Measurements from ENCODE around the gene SMARCAL1.
A peak's percentile ranks its signal among the peaks of the same experiment; 100 is the strongest.

The SMARCAL1 gene

DNA sequence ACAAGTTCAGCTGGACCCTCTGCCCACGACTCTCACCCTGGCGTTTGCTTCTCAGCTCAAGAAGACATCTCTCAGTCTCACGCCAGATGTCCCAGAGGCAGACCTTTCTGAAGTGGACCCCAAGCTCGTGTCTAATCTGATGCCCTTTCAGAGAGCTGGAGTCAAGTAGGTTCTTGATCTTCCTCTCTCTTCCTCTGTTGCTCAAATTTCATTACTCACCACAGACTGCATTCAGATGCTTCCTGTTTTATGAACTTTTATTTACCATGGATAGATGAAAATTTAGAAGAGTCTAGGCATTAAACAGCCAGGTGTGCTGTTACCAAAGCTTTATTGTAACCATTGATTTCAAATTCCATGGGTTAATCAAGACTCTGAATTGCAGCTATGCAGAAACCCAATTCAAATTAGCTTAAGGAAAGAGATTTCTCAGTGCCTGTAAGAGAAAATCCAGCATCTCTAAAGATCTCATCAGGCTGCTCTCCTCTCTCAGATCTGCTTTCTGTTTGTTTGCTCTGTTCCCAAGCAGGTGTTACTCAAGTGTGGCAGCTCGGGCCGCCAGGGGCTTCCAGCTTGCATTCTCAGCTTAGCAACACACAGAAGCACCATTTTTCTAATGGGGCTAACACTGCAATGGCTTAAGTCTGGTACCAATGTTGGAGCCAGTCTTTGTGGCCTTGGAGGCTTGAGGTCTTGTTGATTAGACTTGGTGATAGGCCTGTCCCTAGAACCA is 16.5 kb downstream of the SMARCAL1 start:
- Mint-ChIP-seq H3K27ac (no peak overlapping the region), H3K27me3 (no peaks in the 10 kb centered on the region), H3K9me3 (peaks cover 3% of the 10 kb centered on the region), H3K4me1 (no peaks in the 10 kb centered on the region), H3K36me3 (peaks cover 61% of the 10 kb centered on the region), H3K4me3 (no peak overlapping the region)
- DNase-seq (ENCODE audit: low spot score in 2 of 2) (no peak), ATAC-seq (ENCODE audit: low read depth) (no peak)

DNA sequence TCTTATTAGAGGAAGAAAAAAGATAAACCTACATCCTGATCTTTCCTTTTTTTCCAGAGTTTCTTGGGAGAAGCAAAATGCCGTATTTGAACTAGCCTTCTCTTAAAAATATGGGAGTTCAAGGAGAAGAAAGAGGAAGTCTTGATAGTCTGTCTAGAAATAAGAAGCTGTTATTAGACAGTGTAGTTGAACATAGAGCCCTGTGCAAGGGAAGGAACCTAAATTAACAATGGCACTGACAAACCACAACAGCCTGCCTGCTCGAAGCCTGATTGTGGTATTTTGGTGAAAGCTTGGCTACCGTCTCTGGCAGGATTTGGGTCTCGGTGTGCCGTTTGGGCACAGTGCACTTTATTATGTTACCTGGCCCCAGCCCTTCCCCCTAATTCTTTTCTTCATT is 17.1 kb downstream of the SMARCAL1 start:
- Mint-ChIP-seq H3K9me3 (peaks cover 3% of the 10 kb centered on the region), H3K4me3 (no peak overlapping the region), H3K27me3 (no peaks in the 10 kb centered on the region), H3K36me3 (peaks cover 60% of the 10 kb centered on the region), H3K4me1 (no peaks in the 10 kb centered on the region), H3K27ac (no peak overlapping the region)
- ATAC-seq (ENCODE audit: low read depth): no peak
- no peak for DNase-seq (ENCODE audit: low spot score in 2 of 2)

DNA sequence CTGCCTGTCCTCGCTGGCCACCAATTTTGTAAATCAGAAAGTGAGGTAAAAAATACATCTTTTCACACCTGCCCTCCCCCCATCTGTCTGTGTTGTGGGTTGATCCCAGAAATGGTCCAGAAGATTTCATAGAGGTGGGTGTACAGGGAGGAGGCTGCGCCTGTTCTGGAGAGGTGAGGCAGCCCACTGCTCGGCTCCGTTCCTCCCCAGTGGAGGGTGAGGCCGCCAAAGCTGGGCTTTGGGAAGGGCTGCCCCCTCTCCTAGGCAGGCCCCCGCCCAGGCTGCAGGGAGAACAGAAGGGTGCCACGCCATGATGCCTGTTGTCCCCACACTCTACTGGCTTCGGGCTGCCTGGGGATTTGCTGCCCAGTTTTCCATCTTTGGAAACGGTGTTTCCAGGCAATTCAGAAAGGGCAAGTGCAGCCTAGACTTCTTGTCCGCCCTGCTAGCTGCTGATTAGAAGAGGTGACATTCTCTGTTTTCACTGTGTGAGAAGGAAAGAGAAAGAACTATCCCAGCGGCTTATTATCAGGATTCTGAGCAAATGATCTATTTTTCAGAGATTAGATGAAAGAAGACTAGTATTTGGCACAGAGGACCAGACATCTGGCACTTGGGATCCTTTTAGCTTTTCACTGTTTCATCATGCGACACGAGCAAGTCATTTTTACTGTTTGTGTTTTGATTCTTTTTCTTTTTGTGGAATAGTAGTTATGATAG is 18.7 kb downstream of the SMARCAL1 start:
- Mint-ChIP-seq H3K36me3 (peaks cover 49% of the 10 kb centered on the region), H3K9me3 (no peaks in the 10 kb centered on the region), H3K27me3 (no peaks in the 10 kb centered on the region), H3K27ac (no peak overlapping the region), H3K4me3 (no peak overlapping the region), H3K4me1 (no peaks in the 10 kb centered on the region)
- no peak for ATAC-seq (ENCODE audit: low read depth)
- DNase-seq (ENCODE audit: low spot score in 2 of 2): no peak

DNA sequence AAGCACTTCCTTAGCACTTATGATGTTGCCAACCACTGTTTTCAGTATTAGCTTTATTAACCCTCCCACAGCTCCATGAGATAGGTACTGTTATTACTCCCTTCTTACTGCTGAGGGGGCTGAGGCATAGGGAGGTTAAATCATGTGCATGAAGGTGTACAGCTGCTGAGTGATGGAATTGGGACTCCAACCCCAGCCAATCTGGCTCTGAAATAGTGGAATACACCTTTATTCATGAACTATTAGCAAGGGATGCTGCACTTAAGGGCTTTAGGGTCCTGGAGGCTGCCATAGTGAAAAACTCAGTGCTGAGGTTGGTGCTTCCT is 19.2 kb downstream of the SMARCAL1 start:
- H3K36me3 Mint-ChIP-seq: peaks cover 50% of the 10 kb centered on the region
- no peak overlapping the region for H3K27ac Mint-ChIP-seq
- ATAC-seq (ENCODE audit: low read depth): no peak

DNA sequence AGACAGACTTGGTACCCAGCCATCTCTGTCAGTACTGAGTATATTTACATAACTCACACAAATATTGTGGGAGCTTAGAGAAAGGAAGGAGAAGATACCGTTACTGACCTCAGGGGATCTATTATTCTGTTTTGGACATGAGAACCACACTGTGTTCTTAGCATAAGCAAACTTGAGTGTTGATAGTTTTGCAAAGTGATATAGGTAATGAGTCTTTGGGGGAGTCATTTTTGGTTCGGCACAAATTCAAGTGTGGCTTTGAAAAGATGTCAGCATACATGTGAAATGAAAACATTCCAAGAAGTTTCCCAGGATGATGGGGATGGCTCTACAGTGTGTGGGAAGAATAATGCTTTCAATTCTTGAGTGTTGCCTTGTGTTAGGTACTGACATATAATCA is 24.1 kb downstream of the SMARCAL1 start:
- Mint-ChIP-seq H3K27ac (no peak overlapping the region), H3K27me3 (no peaks in the 10 kb centered on the region), H3K4me1 (no peaks in the 10 kb centered on the region), H3K4me3 (no peak overlapping the region), H3K36me3 (peaks cover 49% of the 10 kb centered on the region), H3K9me3 (no peaks in the 10 kb centered on the region)
- no peak for ATAC-seq (ENCODE audit: low read depth)
- DNase-seq (ENCODE audit: low spot score in 2 of 2): no peak

More for the DNA sequence above, 19.2 kb downstream of the SMARCAL1 start:
- no peaks in the 10 kb centered on the region for H3K27me3 Mint-ChIP-seq
- DNase-seq (ENCODE audit: low spot score in 2 of 2): no peak
- H3K9me3 Mint-ChIP-seq: no peaks in the 10 kb centered on the region
- H3K4me3 Mint-ChIP-seq: no peak overlapping the region
- H3K4me1 Mint-ChIP-seq: no peaks in the 10 kb centered on the region

DNA sequence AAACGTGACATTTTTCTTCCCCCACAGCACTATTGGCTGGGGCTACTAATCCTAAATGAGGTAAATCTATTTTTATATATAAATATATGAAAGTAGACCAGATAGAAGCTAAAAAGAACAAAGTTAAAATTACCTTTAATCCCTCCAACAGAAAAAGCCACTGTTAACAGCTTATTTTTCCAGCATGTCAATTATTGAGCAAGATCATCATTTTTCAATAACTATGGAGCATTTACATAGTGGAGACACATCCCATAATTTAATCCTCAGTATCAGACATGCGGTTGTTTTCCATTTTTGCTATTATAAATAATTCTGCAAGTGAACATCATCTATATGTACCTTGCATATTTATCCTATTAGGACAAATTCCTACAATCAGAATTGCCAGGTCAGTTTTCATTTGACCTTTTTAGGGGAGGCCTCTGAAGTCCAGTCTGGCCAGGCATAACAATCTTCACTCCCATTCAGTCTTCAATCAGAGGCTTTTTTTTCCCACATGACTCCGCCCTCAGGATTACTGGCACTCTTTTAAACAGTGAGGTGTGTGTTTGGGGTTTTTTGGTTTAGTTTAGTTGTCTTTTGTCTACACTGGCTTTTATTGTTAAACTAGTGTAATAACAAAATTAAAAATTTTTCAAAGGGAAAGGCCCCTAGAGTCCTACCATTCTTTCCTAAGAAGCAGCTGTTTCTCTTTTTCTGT is 29.2 kb downstream of the SMARCAL1 start:
- H3K27ac Mint-ChIP-seq: peak overlapping the region; percentile 22
- ATAC-seq (ENCODE audit: low read depth) (no peak), DNase-seq (ENCODE audit: low spot score in 2 of 2) (no peak)
- H3K36me3 Mint-ChIP-seq: peaks cover 42% of the 10 kb centered on the region
- no peaks in the 10 kb centered on the region for H3K9me3 Mint-ChIP-seq
- no peaks in the 10 kb centered on the region for H3K4me1 Mint-ChIP-seq
- H3K4me3 Mint-ChIP-seq: no peak overlapping the region
- no peaks in the 10 kb centered on the region for H3K27me3 Mint-ChIP-seq

DNA sequence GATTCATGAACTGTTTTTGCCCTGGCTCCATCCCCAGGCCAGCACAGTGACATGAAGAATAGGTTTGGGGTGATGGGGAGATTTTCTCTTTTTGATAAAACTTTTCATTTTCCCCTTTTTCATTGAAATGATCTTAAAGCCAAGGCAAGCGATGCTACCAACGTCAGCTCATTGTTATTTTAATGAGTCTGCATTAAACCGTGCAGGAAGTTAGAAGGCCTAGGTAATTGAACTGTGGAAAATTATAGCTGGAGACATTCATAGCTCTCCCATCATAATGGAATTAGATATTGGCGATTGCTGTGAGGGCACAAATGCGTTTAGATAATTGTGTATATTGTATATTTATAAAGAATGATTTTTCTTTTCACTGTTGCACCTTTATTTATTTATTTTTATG is 33.2 kb downstream of the SMARCAL1 start:
- H3K27me3 Mint-ChIP-seq: no peaks in the 10 kb centered on the region
- H3K4me1 Mint-ChIP-seq: no peaks in the 10 kb centered on the region
- no peak overlapping the region for H3K27ac Mint-ChIP-seq
- DNase-seq (ENCODE audit: low spot score in 2 of 2) (no peak), ATAC-seq (ENCODE audit: low read depth) (no peak)
- peaks cover 6% of the 10 kb centered on the region for H3K9me3 Mint-ChIP-seq
- H3K4me3 Mint-ChIP-seq: no peak overlapping the region
- H3K36me3 Mint-ChIP-seq: peaks cover 57% of the 10 kb centered on the region

DNA sequence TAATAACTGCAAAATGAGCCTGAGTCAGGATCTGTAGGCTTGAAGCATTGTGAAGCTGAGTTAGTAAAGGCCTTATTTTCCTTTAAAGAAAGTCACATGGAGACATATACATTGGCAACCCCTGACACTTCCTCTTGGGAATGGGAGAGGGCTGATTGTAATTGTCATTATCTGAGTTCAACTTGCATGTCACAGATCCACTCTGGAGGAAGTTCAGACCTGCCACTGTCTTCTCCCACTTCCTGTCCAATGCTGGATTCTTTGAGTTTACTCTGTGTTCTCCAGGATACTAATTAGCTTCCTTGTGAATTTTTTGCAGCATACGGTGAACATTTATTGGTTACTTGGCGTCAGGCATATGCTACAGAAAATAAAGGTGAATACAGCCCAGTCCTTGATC is 34.1 kb downstream of the SMARCAL1 start:
- no peak overlapping the region for H3K27ac Mint-ChIP-seq
- no peaks in the 10 kb centered on the region for H3K27me3 Mint-ChIP-seq
- H3K9me3 Mint-ChIP-seq: peaks cover 6% of the 10 kb centered on the region
- no peaks in the 10 kb centered on the region for H3K4me1 Mint-ChIP-seq
- H3K36me3 Mint-ChIP-seq: peaks cover 55% of the 10 kb centered on the region
- H3K4me3 Mint-ChIP-seq: no peak overlapping the region
- DNase-seq (ENCODE audit: low spot score in 2 of 2): no peak
- ATAC-seq (ENCODE audit: low read depth): no peak

DNA sequence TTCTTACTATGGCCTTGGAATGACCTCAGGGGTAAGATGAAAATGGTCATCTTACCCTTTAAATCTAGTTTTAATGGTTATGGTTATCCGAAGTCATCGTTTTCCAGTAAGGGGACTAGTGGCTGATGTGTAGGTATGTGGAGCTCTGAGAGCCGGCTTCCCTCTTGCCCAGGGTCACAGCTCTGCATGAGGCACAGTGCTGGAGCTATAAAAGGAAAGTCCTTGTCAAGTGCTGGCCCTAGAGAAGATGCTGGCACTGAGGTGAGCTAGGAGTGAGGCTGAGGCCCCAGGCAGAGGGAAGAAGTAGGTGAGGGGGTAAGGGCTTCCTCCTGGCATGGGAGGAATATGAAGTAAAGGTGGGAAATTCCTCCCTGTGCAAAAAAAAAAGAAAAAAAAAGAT is 35.0 kb downstream of the SMARCAL1 start:
- no peak for DNase-seq (ENCODE audit: low spot score in 2 of 2)
- no peaks in the 10 kb centered on the region for H3K4me1 Mint-ChIP-seq
- ATAC-seq (ENCODE audit: low read depth): no peak
- peaks cover 60% of the 10 kb centered on the region for H3K36me3 Mint-ChIP-seq
- H3K9me3 Mint-ChIP-seq: peaks cover 6% of the 10 kb centered on the region
- no peak overlapping the region for H3K27ac Mint-ChIP-seq
- H3K27me3 Mint-ChIP-seq: no peaks in the 10 kb centered on the region
- no peak overlapping the region for H3K4me3 Mint-ChIP-seq

DNA sequence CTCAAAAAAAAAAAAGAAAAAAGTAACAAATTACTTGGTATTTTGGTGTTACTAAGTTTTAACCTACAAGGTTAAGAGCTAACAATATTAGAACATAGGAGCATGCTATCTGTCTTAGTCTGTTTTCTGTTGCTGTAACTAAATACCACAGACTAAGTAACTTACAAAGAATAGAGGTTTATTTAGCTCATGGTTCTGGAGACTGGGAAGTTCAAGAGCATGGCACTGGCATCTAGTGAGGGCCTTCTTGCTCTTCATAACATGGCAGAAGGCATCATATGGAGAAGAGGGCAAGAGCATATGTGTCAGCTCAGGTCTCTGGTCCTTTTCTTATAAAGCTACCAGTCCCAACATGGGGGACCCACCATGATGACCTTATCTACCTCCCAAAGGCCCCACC is 36.5 kb downstream of the SMARCAL1 start:
- DNase-seq (ENCODE audit: low spot score in 2 of 2) (no peak), ATAC-seq (ENCODE audit: low read depth) (no peak)
- H3K27me3 Mint-ChIP-seq: no peaks in the 10 kb centered on the region
- H3K9me3 Mint-ChIP-seq: peaks cover 6% of the 10 kb centered on the region
- no peak overlapping the region for H3K4me3 Mint-ChIP-seq
- H3K27ac Mint-ChIP-seq: no peak overlapping the region
- no peaks in the 10 kb centered on the region for H3K4me1 Mint-ChIP-seq
- peaks cover 60% of the 10 kb centered on the region for H3K36me3 Mint-ChIP-seq

DNA sequence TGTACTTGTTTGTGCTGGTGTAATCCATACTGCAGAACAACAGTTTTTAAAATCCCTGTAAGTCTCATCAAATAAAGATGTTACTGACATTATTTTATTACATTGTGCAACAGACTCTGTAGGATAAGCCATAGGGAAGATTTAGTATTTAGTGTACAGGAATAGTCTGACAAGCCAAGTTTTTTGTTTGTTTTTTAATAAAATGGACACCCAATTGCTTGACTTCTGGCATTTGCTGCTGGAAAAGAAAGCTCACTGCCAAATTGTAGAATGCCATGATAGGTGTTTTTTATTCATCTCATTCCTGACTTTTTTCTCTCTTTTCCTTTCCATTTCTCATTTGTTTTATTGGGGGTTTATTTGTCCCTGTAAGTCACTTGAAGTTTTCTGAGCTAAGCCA is 38.1 kb downstream of the SMARCAL1 start:
- no peak overlapping the region for H3K4me3 Mint-ChIP-seq
- H3K27me3 Mint-ChIP-seq: no peaks in the 10 kb centered on the region
- peaks cover 62% of the 10 kb centered on the region for H3K36me3 Mint-ChIP-seq
- peaks cover 6% of the 10 kb centered on the region for H3K9me3 Mint-ChIP-seq
- H3K27ac Mint-ChIP-seq: no peak overlapping the region
- no peaks in the 10 kb centered on the region for H3K4me1 Mint-ChIP-seq
- no peak for ATAC-seq (ENCODE audit: low read depth)
- no peak for DNase-seq (ENCODE audit: low spot score in 2 of 2)

DNA sequence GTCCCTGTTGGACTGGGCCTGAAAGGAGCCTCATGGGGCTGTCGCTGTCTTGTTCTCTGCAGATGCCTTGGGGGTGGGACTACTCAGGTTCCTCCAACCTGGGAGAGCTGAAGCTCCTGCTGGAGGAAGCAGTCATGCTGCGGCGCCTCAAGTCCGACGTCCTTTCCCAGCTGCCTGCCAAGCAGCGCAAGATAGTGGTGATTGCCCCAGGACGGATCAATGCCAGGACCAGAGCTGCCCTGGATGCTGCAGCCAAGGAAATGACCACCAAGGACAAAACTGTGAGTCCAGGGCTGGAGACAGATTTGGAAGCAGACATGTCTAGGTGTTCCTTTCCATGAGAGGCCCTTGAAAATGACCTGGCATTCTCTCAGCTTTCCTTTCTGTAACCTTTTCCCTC is 38.5 kb downstream of the SMARCAL1 start:
- Mint-ChIP-seq H3K9me3 (peaks cover 6% of the 10 kb centered on the region), H3K4me3 (no peak overlapping the region), H3K27ac (no peak overlapping the region), H3K27me3 (no peaks in the 10 kb centered on the region), H3K4me1 (no peaks in the 10 kb centered on the region), H3K36me3 (peaks cover 64% of the 10 kb centered on the region)
- no peak for ATAC-seq (ENCODE audit: low read depth)
- no peak for DNase-seq (ENCODE audit: low spot score in 2 of 2)

DNA sequence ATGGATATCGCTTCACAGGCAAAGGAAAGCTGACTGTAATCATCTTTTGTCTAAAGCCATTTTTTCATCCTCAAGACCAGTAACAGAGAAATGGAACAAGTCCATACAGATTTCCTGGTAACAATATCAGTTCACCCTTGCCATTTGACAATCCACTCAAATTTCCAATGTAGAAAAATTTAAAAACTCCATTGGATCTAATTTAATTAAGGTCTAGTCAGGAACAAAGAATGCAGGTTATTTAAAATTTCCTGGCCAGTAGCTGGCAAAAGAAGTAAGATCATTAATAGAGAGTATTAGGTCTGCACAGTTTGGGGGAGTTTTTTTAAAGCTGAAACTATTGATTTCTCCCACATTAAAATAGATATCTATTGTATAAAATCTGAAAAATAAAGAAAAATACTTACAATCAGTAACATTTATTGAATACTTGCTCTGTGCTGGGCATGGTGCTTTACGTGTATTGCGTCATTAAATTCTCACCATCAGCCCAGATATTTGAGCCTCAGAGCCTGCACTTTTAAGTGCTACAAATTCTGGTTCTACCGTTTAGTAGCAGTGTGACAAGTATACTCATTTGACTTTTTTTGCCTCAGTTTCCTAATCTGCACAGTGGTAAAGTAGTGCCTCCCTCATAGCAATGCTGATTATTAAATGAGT is 41.8 kb downstream of the SMARCAL1 start:
- peaks cover 39% of the 10 kb centered on the region for H3K36me3 Mint-ChIP-seq
- no peaks in the 10 kb centered on the region for H3K9me3 Mint-ChIP-seq
- no peaks in the 10 kb centered on the region for H3K4me1 Mint-ChIP-seq
- no peak overlapping the region for H3K27ac Mint-ChIP-seq
- no peak overlapping the region for H3K4me3 Mint-ChIP-seq
- DNase-seq (ENCODE audit: low spot score in 2 of 2) (no peak), ATAC-seq (ENCODE audit: low read depth) (no peak)
- H3K27me3 Mint-ChIP-seq: no peaks in the 10 kb centered on the region

DNA sequence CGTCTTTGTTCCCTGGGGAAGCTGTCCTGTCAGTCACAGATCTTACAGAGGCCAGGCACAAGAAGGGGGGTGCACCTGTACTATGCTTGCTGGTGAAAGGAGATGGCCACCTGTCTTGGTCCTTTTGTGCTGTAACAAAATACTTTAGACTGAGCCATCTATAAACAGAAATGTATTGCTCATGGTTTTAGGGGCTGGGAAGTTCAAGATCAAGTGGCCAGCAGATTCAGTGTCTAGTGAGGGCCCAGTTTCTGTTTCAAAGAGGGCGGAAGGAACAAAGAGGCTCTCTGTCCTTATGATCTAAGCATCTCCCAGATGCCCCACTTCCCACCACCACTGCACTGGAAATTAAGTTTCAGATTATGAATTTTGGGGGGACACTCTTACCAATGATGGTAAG is 50.9 kb downstream of the SMARCAL1 start:
- Mint-ChIP-seq H3K4me1 (no peaks in the 10 kb centered on the region), H3K9me3 (no peaks in the 10 kb centered on the region), H3K27me3 (no peaks in the 10 kb centered on the region), H3K4me3 (no peak overlapping the region), H3K36me3 (peaks cover 29% of the 10 kb centered on the region), H3K27ac (peak overlapping the region; percentile 80)
- no peak for DNase-seq (ENCODE audit: low spot score in 2 of 2)
- ATAC-seq (ENCODE audit: low read depth): no peak
